HG03457 (cell line): ENCODE data around the gene NTM.
"Not testable (repeated sequence)": the region's sequence is repeated elsewhere in the genome, so short reads cannot be mapped to it uniquely, and the experiment has no call there.

Source experiments
- ATAC-seq: cut with Tn5 transposase; IDR thresholded peaks from one replicate; pipeline ENCODE4 v1.9.1; 2021; ENCODE audit warnings: moderate number of reproducible peaks; ENCODE audit not compliant: unreplicated experiment

The NTM gene

DNA sequence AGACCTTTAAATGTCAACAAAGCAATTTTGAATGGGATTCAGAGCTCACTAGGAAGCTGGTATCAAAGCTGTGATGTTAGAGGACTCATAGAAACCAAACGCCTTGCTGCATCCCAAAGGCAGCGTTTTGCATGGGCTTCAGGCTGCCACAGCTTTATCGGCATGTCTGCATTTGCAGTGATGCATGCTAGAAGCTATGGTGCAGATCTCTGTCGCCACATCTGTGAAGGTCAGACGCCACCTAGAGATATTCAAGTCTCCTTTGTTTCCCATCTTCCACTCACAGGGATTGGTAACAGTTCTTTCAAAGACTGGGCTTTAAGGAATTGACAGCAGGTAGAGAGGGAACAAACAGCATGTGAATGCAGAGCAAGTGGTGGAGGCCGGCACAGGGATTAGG is 47.8 kb downstream of the NTM start:
- no peak for ATAC-seq

DNA sequence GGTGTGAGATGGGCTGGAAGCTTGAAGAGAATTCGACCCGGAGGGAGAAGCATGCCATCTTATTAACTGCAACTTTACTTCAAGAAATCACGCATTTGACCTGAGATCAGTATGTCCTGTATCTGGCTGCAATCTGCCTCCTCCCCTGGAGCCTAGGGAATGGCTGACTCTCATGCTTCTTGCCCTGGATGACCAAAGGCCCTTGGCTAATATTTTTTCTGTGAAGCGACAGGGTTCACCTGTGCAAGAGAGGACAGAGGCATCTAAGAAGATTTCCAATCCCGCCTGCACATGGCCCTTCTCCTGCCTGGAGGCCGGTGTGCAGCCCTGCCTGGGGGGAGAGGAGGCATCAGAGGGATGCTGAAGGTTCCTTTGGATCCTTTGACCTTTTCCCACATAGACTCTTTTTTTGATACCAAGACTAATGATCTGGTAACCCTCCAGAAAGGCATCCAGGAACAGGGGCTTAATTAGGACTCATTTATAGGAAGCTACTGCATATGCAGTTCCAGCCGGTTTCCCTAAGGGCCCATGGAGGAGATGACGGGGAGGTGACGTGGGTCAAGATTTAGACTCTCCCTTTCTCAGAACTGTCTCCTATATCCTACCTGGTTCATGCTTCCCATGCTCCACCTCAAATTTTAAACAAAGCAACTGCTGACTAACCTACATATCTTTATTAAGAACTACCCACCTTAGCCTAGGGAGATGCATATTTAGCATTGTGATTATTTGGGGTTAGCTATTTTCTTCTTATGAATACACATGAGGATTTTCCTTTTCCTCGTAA is 50.8 kb downstream of the NTM start:
- ATAC-seq: no peak

DNA sequence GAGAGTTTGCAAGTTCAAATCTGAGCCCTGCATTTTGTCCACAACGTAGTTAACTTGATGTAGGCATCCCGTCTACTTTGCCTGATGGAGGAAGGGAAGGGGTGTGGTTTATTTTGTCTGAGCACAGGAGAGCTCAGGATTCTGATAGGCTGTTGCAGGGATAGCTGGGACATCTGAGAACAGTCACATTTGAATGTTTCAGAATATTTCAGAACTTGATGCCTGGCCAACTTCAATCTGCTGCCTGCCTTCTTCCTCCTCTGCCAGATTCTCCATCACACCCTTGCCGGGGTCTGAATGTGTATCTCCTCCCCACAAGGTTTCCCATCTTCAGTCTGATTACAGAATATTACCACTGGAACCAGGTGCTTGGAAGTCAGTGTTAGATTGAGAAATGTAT is 51.6 kb downstream of the NTM start:
- no peak for ATAC-seq

DNA sequence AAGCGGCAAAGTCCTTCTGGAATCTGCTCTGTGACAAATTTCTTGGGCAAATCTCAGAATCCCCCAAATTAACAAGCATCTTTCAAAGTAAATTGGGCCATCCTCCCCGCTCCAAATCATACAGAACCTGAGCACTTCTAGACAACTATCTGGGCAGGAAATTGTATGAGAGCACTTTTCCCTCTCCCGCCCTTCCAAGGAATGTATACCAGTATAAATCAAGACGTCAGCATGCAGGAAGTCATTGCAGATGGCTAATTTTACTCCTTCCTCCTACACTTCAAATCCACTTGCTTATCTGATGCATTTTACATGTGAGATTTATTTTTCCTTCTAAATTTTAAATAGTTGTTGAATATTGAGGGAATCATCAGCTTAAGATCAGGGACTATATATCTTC is 52.1 kb downstream of the NTM start:
- ATAC-seq: no peak

DNA sequence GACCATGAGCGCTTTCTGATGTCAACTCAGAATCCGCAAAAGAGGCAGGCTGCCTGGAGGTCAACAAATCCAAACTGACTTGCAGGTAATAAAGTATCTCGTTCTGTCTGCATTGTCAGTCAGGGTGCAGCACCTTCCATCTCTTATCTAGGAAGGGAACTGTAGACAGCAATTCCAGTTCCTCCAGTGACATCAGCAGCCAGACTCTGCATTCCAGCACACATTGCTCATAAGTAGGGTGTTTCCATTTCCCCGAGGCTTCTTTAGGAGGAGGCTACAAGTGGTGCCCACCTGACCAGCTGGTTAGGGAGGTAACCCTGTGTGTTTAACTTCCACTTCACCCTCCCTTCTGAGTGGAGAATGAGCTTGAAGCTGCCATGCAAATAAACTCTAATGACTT is 53.3 kb downstream of the NTM start:
- no peak for ATAC-seq

DNA sequence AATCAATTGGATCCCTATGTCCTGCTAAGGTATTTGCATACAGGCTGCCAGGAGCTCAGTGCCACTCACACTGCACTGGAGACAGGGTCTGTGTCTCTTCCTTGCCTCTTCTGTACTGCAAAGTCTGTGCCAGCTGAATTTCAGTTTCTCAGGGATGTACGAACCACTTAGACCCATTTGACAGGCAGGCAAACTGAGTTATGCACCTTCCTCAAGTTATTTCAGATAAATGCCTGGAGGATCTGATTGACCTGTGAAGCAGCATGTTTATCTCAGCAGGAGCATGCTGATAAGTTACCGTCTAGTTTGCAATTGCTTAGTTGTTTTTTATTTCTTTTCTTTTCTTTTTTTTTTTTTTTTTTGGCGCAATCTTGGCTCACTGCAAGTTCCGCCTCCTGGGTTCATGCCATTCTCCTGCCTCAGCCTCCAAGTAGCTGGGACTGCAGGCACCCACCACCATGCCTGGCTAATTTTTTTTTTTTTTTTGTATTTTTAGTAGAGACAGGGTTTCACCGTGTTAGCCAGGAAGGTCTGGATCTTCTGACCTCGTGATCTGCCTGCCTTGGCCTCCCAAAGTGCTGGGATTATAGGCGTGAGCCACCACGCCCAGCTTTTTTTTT is 54.0 kb downstream of the NTM start:
- not testable (repeated sequence) for ATAC-seq

DNA sequence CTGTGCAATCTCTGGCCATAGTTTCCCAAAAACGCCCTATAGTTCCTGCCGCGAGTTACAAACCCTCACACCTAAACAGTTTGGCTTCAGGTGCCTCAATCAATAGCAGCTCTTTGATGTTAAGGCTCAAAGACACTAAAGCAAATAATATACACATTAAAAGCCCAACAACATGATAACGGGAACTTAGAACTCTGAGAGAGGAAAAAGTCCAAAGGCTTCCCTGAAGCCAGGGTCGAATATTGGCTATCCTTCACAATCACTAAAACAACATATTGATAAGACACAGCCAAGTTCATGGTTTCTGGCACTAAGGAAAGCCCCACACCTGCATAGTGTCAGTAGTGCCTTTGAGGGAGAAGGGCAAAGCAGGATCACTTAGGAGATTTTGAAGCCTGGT is 54.9 kb downstream of the NTM start:
- no peak for ATAC-seq

DNA sequence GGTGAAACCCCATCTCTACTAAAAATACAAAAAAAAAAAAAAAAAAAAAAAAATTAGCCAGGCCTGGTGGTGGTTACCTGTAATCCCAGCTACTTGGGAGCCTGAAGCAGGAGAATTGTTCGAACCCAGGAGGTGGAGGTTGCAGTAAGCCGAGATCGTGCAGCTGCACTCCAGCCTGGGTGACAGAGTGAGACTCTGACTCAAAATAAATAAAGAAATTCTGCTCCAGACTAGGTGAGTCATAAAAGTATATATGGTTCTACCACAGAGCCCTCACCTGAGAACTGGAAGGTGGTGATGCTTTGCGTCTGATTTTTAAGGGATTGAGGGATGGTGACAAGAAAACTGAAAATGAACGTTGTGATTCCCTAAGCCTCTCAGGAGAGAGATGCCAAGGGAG is 58.4 kb downstream of the NTM start:
- ATAC-seq: no peak

DNA sequence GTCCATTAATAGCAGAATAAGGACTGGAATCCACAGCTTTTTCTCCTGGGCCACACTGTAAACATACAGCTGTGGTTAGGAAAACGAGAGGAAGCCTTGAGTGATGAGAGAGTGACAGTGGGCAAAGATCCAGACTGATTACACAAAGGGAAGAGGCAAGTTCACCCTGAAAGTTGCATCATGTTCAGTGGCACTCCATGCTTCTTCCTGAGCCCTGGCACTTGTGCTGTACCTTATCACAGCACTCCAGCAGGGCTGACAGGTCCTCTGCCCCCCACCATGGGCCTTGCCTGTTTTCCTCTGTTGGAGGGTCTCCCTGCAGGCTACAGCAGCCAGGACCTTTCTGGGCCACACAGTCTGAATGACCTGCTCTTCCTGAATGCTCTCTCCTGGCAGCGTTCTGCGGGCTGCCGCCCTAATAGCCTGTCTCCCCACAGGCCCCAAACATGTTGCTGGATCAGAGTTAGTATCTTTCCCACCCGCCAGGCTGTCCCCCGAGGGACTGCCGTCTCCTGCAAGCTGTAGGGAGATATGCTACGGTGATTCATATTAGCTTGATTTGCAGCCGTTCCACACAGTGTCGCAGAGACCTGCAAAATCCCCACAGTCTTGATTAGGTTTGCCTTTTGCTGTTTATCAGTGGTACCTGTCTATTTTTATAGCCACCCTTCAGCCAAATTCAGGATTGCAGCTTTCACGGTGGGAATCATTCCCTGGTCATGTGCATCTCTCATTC is 60.2 kb downstream of the NTM start:
- ATAC-seq: no peak

DNA sequence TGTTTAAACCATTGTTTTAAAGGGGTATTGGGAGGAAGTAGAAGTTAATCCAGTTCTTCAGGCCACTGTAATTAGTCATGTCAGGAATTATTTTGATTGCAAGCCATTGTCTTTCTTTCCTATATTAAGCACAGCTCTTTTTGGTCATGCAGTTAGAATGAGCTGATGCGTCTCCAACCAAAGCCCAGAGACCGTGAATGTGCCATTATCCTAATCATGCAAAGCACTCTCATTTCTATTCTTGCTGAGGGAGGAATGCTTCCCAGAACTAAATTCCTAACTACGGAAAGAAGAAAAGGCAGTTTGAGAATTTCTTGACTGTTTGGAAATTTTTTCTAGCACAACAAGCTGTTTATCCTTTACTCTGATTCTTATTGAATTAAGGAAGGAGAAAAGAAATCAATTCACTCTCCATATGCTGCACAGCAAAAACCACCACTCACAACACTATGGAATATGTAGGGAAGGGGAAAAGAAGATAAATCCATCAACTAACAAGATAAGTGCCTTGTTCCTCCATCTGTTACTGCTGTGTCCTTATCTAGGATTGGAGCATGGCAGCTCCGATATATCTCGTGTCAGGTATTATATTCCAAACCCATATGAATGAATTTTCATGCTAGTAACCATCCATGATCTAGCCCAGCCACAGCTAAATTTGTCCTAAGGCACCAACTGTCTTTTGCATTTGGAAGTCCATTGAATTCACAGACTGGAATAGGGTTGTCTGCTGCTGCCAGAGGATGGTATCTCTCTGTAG is 70.8 kb downstream of the NTM start:
- no peak for ATAC-seq

- ATAC-seq: no peak
These were observed 76.3 kb downstream of the NTM start for GRCh38 chr11:131446590-131447275.

DNA sequence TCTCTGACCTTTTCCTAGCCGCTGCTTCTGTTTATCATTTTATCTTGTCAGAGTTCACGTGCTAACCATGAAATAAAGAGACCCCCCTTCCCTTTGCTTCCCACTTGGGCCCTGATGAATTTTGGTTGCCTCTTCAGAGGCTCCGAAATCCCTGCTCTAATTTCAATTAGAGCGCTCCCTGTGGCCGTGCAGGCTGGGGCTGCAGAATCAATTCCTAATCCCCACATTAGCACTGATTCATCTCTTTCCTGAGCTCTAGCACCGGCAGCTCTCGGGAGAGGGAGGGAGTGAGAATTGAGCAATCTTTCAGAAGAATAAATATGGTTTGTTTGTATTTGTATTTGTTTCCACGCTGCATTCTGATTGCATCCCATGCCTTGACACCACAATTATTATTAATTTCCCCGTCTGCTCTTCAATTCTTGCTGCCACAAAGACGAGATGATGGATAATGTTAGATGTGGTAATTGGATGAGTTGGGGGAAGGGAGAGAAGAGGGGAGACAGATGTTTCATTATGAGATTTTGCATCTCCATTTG is 76.9 kb downstream of the NTM start:
- no peak for ATAC-seq

GRCh38 chr11:131447898-131448297 is 77.5 kb downstream of the NTM start:
- ATAC-seq: no peak

- no peak for ATAC-seq
These were observed 78.9 kb downstream of the NTM start for GRCh38 chr11:131449036-131450019.

DNA sequence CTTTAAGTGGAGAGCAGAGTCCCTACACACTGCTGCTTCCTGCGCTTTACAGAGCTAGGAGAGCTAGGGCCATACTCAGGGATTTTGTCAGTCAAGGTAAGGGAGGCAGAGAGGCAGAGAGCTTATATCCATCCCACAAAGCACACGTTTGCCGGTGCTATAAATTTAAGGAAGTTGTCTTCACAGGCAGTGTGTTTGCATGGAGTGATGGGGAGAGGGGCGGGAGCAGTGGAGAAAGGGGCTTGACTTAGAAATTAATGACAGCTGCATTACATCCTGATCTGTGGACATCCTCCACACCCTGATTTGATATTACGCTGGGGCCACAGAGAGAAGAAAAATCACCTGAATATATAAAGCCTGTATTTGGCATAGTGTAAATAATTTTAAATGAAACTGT is 84.1 kb downstream of the NTM start:
- no peak for ATAC-seq

GRCh38 chr11:131454989-131455388 is 84.6 kb downstream of the NTM start:
- no peak for ATAC-seq

- ATAC-seq: no peak
These were observed 85.7 kb downstream of the NTM start for GRCh38 chr11:131455843-131456704.

GRCh38 chr11:131457163-131457562 is 86.7 kb downstream of the NTM start:
- no peak for ATAC-seq
